ENCODE data around the gene BCL3. TPM values are rescaled to one million over a fixed set of nuclear protein-coding genes. Genes with fewer than 3 reads are reported as not detected.

BCL3 gene
- total and polyA plus RNA-seq, 2 of the 13 experiments (the other 11 are each of a cell fraction or from before 2014, with no cell fraction given): 2.3 to 4.0 TPM

- TF ChIP-seq SRSF1 (optimal IDR thresholded peaks at IDR 0.05; ENCODE audit: low read depth, low read length): peak; percentile 94
- TF ChIP-seq MTF1 (CRISPR knock-in tag; IDR thresholded peaks at IDR 0.05): no peak
- no peak for TF ChIP-seq RAD51 (IDR thresholded peaks at IDR 0.05; ENCODE audit: borderline replicate concordance)
- no peak for TF ChIP-seq ONECUT2 (CRISPR knock-in tag; IDR thresholded peaks at IDR 0.05)
- no peak for TF ChIP-seq TRIM24 (CRISPR knock-in tag; IDR thresholded peaks at IDR 0.05)
- TF ChIP-seq JUN (CRISPR knock-in tag; IDR thresholded peaks at IDR 0.05): peak; percentile 76
- peak; percentile 59; the same call in 1 of the 2 replicates for TF ChIP-seq ARID4A (CRISPR knock-in tag; IDR thresholded peaks at IDR 0.05; ENCODE audit: borderline replicate concordance)
- TF ChIP-seq GRHL1 (CRISPR knock-in tag; conservative IDR thresholded peaks at IDR 0.05): no peak
- TF ChIP-seq ZFP36L2 (CRISPR knock-in tag; IDR thresholded peaks at IDR 0.05): no peak
- TF ChIP-seq ZNF556 (CRISPR knock-in tag; IDR thresholded peaks at IDR 0.05; ENCODE audit: borderline replicate concordance): peak; percentile 69; the same call in 1 of the 2 replicates
- no peak for TF ChIP-seq STAT5B (CRISPR knock-in tag; IDR thresholded peaks at IDR 0.05)
- no peak for TF ChIP-seq ZNF124 (CRISPR knock-in tag; IDR thresholded peaks at IDR 0.05)
- no peak for TF ChIP-seq ZSCAN20 (CRISPR knock-in tag; IDR thresholded peaks at IDR 0.05; ENCODE audit: borderline replicate concordance)
- no peak for TF ChIP-seq TEAD2 (CRISPR knock-in tag; IDR thresholded peaks at IDR 0.05)
- no peak for TF ChIP-seq CHD4 (IDR thresholded peaks at IDR 0.05; ENCODE audit: borderline replicate concordance, low read length)
- no peak for TF ChIP-seq CENPT (CRISPR knock-in tag; IDR thresholded peaks at IDR 0.05; ENCODE audit: low read depth)
- peak; percentile 90 for TF ChIP-seq ZFP1 (CRISPR knock-in tag; IDR thresholded peaks at IDR 0.05)
- TF ChIP-seq NR2F6 (IDR thresholded peaks at IDR 0.05): peak; percentile 89
- TF ChIP-seq NR2F6 (CRISPR knock-in tag; IDR thresholded peaks at IDR 0.05): peak; percentile 89
- TF ChIP-seq ZNF44 (CRISPR knock-in tag; IDR thresholded peaks at IDR 0.05): no peak
- no peak for TF ChIP-seq ZNF557 (CRISPR knock-in tag; IDR thresholded peaks at IDR 0.05)
- no peak for TF ChIP-seq ZFP62 (CRISPR knock-in tag; IDR thresholded peaks at IDR 0.05)
- TF ChIP-seq ZBTB7B (CRISPR knock-in tag; IDR thresholded peaks at IDR 0.05): peak; percentile 90
Measured at GRCh38 chr19:44718441-44719261, 29.9 kb upstream of the BCL3 start (continued).
